Psoas muscle (tissue), 8 donors: ENCODE data around the gene MTSS2. TPM values are rescaled to one million over a fixed set of nuclear protein-coding genes. Genes with fewer than 3 reads are reported as not detected.

ENCODE experiments used
- ATAC-seq, 4 donors: fragments of 200-7000 bp; cut with Tn5 transposase; one replicate each; pipeline ENCODE4 v1.9.1; 2020; ENCODE audit warnings: moderate library complexity in 3 of 4, mild to moderate bottlenecking in 2 of 4
- DNase-seq, 2 donors: peaks; one replicate each; pipeline ENCODE4 v3.0.0-alpha.2; 2020
- H3K27ac ChIP-seq: fragments of 200-600 bp; one replicate; pipeline ENCODE4 v1.8.0; 2022
- H3K27me3 ChIP-seq, 3 donors: fragments of 200-600 bp in 1 of 3; one replicate each; pipeline versions ENCODE4 v1.6.1 to v1.8.0; 2013 to 2022; ENCODE audit warnings: low read length in 2 of 3, mild to moderate bottlenecking in 2 of 3, moderate library complexity in 1 of 3; ENCODE audit not compliant: insufficient read depth in 3 of 3
- H3K36me3 ChIP-seq, 2 donors: fragments of 200-600 bp in 1 of 2; one replicate each; pipeline versions ENCODE4 v1.6.1 to v1.8.0; 2013 to 2022; ENCODE audit warnings: low read depth in 1 of 2, mild to moderate bottlenecking in 1 of 2, moderate library complexity in 1 of 2; ENCODE audit not compliant: insufficient read depth in 1 of 2
- H3K4me1 ChIP-seq: fragments of 200-600 bp; one replicate; pipeline ENCODE4 v1.8.0; 2022
- H3K4me3 ChIP-seq: fragments of 200-600 bp; one replicate; pipeline ENCODE4 v1.8.0; 2022; ENCODE audit warnings: mild to moderate bottlenecking
- H3K9me3 ChIP-seq: fragments of 200-600 bp; one replicate; pipeline ENCODE4 v1.8.0; 2022
- WGBS, 3 donors: extraction: QIAGEN DNeasy Blood & Tissue Kit; methylation state at CpG; one replicate each; pipeline versions ENCODE4 v1.1.6 to v1.1.7; 2013; 5-methylcytosine and 5-hydroxymethylcytosine counted together
- intact Hi-C, 2 donors: fragments of 100-400 bp; cut with DNase I; formaldehyde crosslinking; loops; one replicate each; pipeline versions ENCODE4 v1.11.0 to v1.14.2; 2022
- polyA plus RNA-seq, 3 donors: library from polyadenylated mRNA; stranded (reverse); fragments of 200-250 nt; gene quantifications; one replicate each; pipeline ENCODE4 v1.2.3, GENCODE V29; 2013
- total RNA-seq, 4 donors: library from RNA; stranded (reverse); fragmentation: NEBNext Ultra II Directional in 2 of 4; extraction: Animal tissue kit (Norgen Biotek cat#: 25700) in 2 of 4; gene quantifications; one replicate each; pipeline versions ENCODE4 v1.2.1 to v1.2.4, GENCODE V29; 2021 to 2023
- TF ChIP-seq, protein P1 (sequence below): fragments of 200-600 bp; IDR thresholded peaks from one replicate; pipeline ENCODE4 v1.8.0; 2022; ENCODE audit warnings: antibody characterized with exemption
- donor health status: healthy with polysubstance abuse.
- donor health status: DM: no; HTN: no; CAD: no; lungs with moderate emphysema.
- donor health status: Bipolar disorder and iron deficiency.
- donor health status: healthy.
- donor health status: DM: yes; HTN: yes; CAD: no.
- donor health status: DM: no; HTN: no; CAD: no.
- donor health status: DM: no; HTN: no; CAD: no.
- donor health status: DM: yes; HTN: yes; CAD: no.

MTSS2 gene
- total and polyA plus RNA-seq, 7 donors, result 50.0 to 166 (median 107) TPM

DNA sequence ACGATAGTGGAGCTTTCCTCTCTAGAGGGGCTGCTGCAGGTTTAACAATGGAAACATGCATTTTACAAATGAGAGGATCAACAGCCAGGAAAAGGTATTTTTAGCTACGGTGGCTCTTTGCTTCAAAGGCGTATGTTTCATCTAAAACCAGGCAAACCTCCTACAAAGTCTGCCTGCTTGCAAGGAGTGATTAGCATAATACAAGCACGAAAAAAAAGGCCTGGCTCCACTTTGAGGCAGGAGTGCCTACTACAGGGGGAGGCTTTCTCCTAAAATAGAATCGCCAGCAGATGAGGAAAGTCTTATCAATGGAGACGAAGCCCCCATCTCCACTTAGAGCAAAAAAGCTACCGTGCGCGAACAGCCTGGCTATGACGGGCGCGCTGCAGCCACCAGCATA, 27.1 kb upstream of the MTSS2 start:
- DNase-seq (no peak), ATAC-seq (no peak)
- intact Hi-C loops, result no loop called here
- WGBS, 3 donors, result 89 to 92% (median 91%) methylated on average over 12 of the region's 12 CpGs
- Histone ChIP-seq H3K4me1 (peaks cover 39% of the 10 kb centered on the region), H3K36me3 (no peaks in the 10 kb centered on the region), H3K27ac (no peak overlapping the region), H3K27me3 (no peaks in the 10 kb centered on the region), H3K9me3 (no peaks in the 10 kb centered on the region), H3K4me3 (no peak overlapping the region)
- TF ChIP-seq, protein P1, sequence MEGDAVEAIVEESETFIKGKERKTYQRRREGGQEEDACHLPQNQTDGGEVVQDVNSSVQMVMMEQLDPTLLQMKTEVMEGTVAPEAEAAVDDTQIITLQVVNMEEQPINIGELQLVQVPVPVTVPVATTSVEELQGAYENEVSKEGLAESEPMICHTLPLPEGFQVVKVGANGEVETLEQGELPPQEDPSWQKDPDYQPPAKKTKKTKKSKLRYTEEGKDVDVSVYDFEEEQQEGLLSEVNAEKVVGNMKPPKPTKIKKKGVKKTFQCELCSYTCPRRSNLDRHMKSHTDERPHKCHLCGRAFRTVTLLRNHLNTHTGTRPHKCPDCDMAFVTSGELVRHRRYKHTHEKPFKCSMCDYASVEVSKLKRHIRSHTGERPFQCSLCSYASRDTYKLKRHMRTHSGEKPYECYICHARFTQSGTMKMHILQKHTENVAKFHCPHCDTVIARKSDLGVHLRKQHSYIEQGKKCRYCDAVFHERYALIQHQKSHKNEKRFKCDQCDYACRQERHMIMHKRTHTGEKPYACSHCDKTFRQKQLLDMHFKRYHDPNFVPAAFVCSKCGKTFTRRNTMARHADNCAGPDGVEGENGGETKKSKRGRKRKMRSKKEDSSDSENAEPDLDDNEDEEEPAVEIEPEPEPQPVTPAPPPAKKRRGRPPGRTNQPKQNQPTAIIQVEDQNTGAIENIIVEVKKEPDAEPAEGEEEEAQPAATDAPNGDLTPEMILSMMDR, result no peak

DNA sequence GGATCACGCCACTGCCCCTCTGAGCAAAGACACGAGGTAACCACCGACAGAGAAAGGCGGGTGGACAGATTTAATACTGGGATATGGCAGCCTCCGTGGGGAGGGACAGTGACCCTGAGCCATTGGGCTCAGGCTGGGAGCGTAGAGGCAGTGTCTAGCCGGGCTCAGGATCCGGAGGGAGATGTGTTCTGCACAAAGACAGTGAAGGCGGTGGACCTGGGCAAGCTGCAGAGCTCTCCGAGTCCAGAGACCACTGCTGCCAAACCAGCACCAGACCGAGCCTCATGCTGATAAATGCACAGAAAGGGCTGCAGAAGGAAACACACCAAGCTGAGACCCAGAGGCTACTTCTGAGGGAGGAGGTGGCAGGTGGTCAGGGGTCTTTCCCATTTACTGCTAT, 26.5 kb upstream of the MTSS2 start:
- no peak overlapping the region for H3K4me3 ChIP-seq
- H3K4me1 ChIP-seq, result peaks cover 39% of the 10 kb centered on the region
- 77 to 89% (median 85%) methylated on average over 11 of the region's 11 CpGs for WGBS, 3 donors
- no peaks in the 10 kb centered on the region for H3K27me3 ChIP-seq
- H3K36me3 ChIP-seq, result no peaks in the 10 kb centered on the region
- DNase-seq (no peak), ATAC-seq (no peak)
- no peaks in the 10 kb centered on the region for H3K9me3 ChIP-seq
- H3K27ac ChIP-seq, result no peak overlapping the region
- intact Hi-C loops, result no loop called here
- TF ChIP-seq, protein P1, result no peak

DNA sequence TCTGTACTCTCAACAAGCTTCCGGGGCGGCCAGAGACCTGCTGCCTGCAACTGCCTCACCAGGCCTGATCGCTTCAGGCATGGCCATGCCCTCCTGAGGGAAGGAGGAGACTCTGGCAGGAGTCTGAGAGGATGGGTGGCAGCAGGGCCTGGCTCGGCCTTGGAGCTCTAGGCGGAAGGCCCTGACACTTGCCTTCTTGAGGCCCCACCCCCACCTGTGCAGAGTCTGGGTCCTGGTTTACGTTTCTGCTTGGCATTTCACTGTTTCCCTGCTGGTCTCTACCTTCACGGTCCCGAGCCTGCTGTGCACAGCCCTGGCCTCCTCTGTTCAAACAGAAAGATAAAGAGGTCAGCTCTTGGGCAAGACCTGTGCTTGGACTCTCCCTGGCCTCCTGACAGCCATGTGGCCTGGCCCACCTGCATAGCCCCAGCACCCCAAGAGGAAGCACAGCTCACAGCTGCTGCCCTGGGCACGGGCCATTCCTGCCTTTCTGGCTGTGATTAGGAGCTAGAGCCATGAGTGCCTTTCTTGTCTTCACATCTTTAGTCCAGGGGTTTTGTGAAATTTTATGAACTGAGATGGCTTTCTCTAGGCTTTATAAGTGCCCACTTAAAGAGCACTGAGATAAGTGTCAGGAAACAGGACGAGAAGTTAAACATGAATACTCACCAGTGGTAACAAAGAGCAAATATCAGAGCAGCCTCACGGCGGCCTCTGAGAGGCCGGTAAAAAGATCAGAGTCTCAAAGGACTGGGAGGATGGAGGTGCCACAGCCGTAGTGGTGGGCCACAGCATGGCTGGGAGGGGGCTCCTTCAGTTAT, 25.6 kb upstream of the MTSS2 start:
- no peak overlapping the region for H3K4me3 ChIP-seq
- no peaks in the 10 kb centered on the region for H3K27me3 ChIP-seq
- intact Hi-C loops, result no loop called here
- ATAC-seq, result no peak
- TF ChIP-seq, protein P1, result no peak
- H3K4me1 ChIP-seq, result peaks cover 31% of the 10 kb centered on the region
- H3K9me3 ChIP-seq, result no peaks in the 10 kb centered on the region
- no peaks in the 10 kb centered on the region for H3K36me3 ChIP-seq
- no peak for DNase-seq
- peak overlapping the region; percentile 39 for H3K27ac ChIP-seq
- WGBS, 3 donors, result 72 to 86% (median 75%) methylated on average over 14 of the region's 14 CpGs

DNA sequence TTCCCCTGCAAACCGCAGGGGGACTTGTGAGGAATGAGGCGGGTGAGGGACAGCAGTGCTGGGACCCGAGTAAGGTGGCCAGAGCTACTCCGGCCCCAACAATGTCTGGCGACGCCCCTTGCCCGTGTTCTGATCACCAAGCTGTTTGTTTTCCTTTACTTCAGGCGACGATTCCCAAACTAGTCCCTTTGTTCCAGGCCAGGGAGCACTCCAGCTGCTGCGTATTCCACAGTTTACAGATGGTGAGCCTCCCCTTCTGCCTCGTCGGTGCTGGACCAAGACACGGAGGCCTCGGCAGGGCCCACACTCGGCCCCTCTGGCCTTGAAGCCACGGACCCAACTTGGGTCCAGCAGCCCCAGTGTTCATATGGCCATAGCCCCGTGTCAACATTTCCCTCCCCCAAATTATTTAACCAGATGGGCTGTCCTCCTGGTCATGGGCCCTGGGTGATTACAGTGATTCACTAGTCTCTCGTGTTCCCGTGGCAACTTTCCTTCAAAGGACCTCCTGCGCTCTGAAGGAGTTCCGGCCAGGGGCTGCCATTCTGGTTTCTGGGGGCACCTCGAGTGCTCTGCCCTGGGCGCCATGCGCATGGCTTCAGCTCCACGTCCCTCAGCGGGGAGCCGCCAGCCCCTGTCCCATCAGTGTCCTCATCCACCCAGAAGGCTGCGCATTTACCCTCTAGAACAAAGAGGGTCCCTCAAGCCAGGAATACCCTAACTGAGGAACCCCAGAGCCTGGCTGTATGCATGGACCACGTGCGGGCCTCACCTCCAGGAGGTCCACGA, 24.8 kb upstream of the MTSS2 start:
- TF ChIP-seq, protein P1, result no peak
- peaks cover 23% of the 10 kb centered on the region for H3K4me1 ChIP-seq
- WGBS, 3 donors, result 83 to 86% (median 84%) methylated on average over 31 of the region's 31 CpGs
- no peak overlapping the region for H3K27ac ChIP-seq
- intact Hi-C loops, result no loop called here
- no peak for DNase-seq
- no peaks in the 10 kb centered on the region for H3K27me3 ChIP-seq
- H3K4me3 ChIP-seq, result no peak overlapping the region
- no peak for ATAC-seq
- H3K9me3 ChIP-seq, result no peaks in the 10 kb centered on the region
- no peaks in the 10 kb centered on the region for H3K36me3 ChIP-seq
